Activated CD4-positive, alpha-beta T cell treated with anti-CD3 and anti-CD28 coated beads, Interleukin-10, Interleukin-2, amounts not matched to agents 100 ng/mL and 50 ng/mL, durations not matched to agents 16 hours and 8 hours (primary cell): ENCODE measurements around the gene SPDYE3.
"Not testable (repeated sequence)": the region's sequence is repeated elsewhere in the genome, so short reads cannot be mapped to it uniquely, and the experiment has no call there.

Source experiments
- DNase-seq: peaks from one replicate; pipeline ENCODE4 v3.0.0-alpha.2; 2020

The SPDYE3 gene

DNA sequence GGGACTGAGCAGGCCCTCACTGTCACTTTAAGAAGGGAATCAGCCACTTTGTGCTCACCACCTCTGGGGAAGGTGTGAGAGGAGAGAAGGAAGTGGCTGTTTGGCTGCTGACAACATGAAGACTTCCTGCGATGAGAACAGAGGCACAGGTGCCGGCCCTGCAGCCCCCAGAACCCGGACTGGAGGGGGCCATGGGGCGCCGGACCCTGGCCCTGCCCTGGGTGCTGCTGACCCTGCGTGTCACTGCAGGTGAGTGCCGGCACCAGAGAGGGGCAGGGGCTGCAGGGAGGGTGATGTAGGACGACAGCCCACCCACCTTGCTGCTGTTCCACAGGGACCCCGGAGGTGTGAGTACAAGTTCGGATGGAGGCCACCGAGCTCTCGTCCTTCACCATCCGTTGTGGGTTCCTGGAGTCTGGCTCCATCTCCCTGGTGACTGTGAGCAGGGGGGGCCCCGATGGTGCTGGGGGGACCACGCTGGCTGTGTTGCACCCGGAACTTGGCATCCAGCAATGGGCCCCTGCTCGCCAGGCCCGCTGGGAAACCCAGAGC lies 44.8 kb downstream of the SPDYE3 start:
- DNase-seq: not testable (repeated sequence)

DNA sequence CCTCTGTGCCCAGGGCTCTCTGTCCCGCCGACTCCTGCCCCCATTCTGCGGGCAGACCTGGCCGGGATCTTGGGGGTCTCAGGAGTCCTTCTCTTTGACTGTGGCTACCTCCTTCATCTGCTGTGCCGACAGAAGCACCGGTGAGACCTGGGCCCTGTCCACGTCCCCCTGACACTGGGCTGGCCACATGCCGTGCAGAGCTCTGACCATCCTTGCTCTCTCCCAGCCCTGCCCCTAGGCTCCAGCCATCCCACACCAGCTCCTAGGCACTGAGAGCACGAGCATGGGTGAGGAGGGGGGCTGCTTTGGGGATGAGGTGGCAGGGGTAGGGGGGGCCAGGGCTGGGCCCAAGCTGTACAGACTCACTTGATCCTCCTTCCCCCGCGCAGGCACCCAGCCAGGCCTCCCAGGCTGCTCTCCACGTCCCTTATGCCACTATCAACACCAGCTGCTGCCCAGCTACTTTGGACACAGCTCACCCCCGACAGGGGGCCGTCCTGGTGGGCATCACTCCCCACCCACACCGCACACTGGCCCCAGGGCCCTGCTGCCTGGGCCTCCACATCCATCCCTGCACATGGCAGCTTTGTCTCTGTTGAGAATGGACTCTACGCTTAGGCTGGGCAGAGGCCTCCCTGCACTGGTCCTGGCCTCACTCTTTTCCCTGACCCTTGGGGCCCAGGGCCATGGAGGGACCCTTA lies 45.6 kb downstream of the SPDYE3 start:
- no peak for DNase-seq

DNA sequence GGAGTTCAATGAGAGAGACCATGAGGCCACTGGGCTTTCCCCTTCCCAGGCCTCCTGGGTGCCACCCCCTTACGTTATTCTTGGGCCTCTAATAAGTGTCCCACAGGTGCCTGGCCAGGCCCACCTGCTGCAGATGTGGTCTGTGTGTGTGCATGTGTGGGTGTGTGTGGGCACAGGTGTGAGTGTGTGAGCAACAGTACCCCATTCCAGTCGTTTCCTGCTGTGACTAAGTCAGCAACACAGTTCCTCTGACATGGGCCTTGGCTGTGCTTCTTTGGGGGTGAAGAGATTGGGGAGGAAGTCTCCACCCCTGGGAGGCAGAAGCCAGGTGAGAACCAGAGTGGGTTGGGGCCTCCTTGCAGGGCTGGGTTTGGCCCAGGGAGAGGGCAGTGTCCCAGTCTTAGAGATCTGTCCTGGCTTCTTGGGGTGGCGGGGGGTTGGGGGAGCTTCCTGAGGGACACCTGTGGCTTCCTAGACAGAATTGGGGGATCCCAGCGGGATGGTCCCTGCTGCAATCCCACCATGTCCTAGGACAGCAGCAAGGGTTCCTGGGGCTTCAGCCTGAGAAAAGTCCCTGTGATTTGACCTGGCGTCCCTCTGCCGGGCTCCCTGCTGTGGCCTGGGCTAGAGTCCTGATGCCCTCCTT lies 46.3 kb downstream of the SPDYE3 start:
- peak; percentile 34 for DNase-seq

DNA sequence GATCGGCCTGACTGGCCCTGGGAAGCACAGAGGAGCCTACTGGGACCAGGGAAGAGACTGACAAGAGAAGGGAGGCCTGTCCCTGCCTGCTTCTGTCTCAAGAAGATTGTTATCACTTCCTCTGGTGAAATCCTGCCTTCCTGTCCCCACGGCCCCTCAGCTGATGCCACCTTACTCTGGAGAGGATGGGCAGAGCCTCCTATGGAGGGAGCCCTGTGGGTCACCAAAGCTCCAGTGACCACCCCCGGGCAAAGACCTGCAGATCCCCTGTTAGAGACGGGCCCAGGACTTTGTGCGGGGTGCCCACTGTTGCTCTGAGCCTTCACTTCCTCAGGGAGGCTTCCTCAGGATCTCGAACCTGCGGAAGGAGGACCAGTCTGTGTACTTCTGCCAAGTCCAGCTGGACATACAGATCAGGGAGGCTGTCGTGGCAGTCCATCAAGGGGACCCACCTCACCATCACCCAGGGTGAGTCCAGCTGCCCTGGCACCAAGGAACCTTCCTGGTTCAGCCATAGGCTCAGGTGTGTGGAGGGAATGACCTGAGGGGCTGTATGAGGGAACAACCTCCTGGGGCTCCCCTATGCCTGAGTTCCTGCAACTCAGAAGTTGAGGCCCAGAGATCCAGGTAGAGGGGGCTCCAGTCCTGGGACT lies 49.0 kb downstream of the SPDYE3 start:
- no peak for DNase-seq

DNA sequence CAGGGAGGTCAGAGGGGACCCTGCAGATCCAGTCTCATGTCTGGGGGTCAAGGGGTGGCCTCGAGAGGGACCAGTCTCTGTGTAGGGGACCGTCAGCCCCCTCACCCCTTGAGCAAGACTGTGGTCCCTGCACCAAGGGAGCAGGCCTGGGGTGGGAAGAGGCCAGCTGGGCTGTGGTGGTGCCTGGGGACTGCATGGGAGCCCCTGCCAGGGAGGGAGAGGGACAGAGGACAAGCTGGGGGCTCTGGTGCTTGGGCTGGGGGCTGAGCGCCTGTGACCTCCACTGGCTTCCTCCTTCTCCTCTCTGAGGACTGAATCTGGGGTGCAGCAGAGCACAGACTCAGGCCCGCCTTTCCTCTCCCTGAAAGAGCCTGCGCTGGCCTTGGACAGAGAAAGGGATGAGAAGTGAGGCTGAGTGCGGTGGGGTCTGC lies 49.6 kb downstream of the SPDYE3 start:
- DNase-seq: no peak

DNA sequence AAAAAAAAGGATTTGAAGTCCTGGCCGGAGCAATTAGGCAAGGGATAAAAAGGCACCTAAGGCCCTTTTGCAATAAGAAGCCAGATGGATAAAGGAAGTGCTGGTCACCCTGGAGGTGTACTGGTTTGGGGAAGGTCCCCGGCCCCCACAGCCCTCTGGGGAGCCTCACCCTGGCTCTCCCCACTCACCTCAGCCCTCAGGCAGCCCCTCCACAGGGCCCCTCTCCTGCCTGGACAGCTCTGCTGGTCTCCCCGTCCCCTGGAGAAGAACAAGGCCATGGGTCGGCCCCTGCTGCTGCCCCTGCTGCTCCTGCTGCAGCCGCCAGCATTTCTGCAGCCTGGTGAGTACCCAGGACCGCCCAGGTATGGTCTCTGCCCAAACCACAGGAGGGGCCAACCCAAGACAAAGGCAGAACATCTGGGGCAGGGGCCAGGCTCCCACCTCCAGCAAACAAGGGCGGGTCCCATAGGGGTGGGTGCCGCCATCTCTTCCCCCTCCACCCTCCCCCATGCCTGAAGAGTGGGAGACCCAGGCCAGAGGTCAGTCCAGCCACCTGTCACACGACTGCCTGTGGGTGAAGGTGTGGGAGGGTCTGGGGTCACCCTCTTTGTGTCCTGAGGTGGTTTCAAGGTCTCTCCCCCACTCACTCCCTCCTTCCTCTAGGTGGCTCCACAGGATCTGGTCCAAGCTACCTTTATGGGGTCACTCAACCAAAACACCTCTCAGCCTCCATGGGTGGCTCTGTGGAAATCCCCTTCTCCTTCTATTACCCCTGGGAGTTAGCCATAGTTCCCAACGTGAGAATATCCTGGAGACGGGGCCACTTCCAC lies 50.7 kb downstream of the SPDYE3 start, which contains the start of gene PILRB:
Gene PILRB, plus strand, starts transcription at position 91 of the 830 bp plus-strand sequence. Its CDS starts 186 bp downstream, at position 277.
- DNase-seq: no peak

DNA sequence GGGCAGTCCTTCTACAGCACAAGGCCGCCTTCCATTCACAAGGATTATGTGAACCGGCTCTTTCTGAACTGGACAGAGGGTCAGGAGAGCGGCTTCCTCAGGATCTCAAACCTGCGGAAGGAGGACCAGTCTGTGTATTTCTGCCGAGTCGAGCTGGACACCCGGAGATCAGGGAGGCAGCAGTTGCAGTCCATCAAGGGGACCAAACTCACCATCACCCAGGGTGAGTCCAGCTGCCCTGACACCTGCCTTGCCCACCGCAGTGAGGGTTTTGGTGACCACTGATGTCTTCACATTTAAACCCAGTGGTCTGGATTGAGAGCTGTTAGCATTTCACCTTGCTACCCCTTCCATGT lies 51.3 kb downstream of the SPDYE3 start:
- DNase-seq: no peak

DNA sequence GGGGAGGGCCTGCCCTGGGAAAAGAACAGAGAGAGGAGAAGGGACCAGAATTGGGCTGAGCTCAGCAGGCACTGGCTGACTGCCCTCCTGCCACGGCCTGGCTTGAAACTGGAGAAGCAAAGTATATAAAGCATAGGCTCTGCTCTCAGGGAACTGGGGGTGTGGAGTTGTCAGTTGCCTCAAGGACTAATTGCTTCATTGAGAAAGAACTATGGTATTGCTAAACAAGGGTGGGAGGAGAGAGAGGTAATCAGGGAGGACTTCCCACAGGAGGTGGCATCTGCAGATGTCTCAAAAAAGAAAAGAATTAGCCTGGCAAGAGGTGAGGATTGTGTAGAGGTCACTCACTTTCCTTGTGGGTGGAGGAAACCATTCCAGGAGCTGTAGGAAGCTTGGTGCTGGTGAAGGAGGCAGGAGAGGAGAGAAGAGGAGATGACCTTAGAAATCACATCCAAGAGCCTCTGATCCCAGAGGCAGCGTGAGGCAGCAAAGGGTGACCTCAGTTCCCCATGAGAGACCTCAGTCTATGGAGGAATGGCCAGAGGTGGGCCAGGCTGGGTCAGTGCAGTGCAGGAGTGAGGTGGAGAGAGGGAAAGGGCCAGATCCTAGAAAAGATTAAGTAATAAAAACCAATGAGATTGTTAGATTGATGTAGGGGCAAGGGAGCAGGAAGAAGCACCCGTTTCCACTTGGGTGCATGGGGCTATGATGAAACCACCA lies 52.8 kb downstream of the SPDYE3 start:
- no peak for DNase-seq

DNA sequence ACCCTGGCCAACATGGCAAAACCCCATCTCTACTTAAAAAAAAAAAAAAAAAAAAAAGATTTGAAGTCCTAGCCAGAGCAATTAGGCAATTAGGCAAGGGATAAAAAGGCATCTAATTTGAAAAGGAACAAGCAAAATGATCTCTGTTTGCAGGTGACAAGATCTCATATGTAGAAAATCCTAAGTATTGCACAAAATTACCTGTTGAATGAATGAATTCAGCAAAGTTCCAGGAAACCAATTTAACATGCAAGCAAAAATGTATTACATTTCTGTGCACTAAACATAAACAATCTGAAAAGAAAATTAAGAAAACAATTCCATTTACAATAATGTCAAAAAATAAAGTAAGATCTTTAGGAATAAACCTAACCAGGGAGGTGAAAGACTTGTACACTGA lies 55.6 kb downstream of the SPDYE3 start:
- DNase-seq: no peak

DNA sequence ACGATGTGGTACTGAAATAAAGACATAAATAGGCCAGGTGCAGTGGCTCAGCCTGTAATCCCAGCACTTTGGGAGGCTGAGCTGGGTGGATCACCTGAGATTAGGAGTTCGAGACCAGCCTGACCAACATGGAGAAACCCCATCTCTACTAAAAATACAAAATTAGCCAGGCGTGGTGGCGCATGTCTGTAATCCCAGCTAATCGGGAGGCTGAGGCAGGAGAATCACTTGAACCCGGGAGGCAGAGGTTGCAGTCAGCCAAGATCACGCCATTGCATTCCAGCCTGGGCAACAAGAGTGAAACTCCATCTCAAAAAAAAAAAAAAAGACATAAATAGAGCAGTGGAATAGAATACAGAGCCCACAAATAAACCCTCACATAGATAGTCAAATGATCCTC lies 56.3 kb downstream of the SPDYE3 start:
- not testable (repeated sequence) for DNase-seq

DNA sequence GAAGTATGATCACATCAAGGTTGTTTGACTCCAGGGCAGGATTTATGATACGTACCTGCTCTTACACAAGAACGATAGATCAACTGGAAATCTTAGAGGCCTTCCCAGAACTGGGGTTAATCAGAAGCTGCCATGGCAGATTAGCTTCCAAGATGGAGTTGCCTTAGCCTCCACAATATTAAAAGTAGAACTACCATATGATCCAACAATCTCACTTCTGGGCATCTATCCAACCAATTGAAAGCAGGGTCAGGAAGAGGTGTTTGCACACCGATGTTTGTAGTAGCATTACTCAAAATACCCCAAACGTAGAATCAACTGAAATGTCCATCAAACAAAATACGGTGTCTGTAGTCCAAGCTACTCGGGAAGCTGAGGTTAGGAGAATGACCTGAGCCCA lies 57.0 kb downstream of the SPDYE3 start:
- no peak for DNase-seq

DNA sequence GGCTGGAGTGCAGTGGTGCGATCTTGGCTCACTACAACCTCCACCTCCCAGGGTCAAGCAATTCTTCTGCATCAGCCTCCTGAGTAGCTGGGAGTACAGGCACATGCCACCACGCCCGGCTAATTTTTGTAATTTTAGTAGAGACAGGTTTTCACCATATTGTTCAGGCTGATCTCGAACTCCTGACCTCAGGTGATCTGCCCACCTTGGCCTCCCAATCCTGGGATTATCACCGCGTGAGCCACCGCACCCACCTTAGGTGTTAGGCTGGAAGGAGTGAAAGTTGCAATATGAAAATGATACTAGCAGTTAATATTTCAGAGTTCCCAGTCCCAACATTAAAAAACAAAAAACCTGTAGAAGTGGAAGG lies 58.5 kb downstream of the SPDYE3 start:
- DNase-seq: not testable (repeated sequence)

DNA sequence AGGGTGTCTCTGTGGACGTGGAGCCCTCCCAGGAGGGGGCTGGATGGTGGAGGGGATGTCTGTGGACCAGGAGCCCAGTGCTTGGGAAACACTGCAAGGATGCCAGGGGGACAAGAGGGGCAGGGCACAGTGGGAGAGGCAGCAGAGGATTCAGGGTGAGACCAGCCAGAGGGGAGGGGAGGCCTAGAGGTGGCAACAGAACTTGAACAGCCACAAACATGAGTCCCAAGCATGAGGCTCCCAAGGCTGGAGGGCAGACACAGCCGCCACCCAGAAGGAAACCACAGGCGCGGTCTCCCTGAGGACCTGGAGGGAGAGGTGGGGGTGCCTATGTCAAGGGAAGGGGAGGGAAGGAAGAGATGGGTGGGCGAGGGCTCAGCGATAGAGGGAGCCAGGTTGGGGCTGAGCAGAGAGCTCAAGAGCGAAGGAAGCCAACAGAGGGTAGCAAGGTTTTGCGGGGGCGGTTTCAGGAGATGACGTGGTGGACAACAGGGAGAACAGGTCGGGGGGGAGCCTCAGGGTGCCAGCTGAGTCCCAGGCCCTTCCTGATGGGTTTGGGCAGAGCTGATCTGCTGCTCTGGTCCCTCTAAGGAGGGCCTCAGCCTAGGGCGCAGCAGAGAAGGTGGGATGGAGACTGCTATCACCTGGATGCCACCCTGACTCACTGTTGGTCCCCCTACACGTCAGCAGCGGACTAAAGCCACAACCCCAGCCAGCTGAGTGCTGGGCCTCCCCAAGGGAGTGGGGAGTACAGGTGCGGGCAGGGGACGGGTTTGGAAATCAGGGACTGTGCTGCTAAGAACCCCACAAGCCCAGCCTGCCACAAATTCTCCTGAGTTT lies 59.1 kb downstream of the SPDYE3 start:
- peak; percentile 19 for DNase-seq

DNA sequence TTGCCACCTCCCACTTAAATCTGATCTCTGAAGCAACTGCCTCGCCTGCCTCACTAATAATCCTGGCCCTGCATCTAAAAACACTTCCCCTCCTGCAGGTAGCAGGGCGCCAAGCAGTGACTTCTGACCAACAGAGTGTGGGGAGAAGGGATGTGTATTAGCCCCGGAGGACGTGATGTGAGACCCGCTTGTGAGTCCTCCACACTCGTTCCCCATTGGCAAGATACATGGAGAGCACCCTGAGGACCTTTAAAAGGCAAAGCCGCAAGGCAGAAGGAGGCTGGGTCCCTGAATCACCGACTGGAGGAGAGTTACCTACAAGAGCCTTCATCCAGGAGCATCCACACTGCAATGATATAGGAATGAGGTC lies 59.7 kb downstream of the SPDYE3 start:
- DNase-seq: no peak

DNA sequence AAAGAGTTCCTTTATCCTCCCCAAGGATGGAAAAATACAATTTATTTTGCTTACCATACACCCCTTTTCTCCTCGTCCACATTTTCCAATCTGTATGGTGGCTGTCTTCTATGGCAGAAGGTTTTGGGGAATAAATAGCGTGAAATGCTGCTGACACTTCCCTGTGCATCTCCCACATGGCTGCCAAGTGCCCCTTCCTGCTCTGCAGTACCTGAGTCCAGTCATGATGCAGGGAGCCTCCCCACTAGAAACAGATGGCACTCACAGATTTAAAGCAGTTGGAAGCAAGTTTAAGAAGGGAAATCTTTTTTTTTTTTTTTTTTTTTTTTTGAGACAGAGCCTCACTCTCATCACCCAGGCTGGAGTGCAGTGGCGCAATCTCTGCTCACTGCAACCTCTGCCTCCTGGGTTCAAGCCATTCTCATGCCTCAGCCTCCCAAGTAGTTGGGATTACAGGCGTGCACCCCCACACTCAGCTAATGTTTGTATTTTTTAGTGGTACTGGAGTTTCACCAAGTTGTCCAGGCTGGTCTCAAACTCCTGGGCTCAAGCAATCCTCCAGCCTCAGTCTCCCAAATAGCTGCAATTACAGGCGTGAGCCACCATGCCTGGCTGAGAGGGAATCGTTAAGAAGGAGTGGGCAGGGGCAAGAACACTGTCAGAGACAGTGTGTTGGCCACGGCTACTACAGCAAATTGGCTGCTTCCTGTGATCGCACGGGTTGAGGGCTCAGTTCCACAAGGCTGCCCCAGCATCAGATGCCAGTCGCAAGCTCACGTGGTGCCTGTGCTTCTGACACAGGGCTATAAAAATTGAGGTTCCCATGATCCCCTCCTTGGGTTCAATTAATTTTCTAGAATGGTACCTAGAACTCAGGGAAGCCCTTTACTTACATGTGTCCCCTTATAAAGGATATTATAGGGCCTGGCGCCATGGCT lies 60.4 kb downstream of the SPDYE3 start:
- DNase-seq: no peak

DNA sequence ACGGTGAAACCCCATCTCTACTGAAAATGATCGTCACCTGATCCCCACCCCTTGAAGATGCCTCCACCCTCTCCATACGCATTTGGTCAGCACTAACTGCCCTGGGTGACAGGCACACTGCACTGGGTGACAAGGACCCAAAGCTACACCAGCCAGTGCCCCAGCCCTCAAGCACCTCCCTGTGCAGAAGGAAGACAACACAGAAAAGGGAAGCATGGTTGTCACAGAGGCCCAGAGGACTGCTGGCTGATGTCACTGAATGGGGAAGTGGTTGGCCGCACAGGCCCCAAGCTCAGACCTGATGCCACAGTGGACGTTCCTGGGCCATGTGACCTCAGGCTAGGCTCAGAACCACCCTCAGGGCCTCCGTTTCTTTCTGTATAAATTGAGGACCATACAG lies 61.6 kb downstream of the SPDYE3 start:
- no peak for DNase-seq

DNA sequence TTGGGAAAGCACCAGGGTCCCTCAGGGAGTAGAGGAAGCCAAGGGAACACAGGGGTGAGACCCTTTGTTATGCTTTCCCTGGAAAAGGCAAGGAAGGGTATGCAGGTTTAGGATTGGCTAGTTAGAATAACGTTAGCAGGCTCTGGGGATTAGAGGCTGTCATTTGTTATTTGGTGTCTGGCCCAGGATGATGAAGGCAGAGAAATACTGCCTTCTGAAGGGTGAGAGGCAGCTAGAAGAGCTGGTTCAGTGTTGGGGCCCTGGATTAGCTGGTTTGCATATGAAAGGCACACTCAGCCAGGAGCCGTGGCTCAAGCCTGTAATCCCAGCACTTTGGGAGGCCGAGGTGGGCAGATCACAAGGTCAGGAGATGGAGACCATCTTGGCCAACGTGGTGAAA lies 62.8 kb downstream of the SPDYE3 start:
- no peak for DNase-seq

DNA sequence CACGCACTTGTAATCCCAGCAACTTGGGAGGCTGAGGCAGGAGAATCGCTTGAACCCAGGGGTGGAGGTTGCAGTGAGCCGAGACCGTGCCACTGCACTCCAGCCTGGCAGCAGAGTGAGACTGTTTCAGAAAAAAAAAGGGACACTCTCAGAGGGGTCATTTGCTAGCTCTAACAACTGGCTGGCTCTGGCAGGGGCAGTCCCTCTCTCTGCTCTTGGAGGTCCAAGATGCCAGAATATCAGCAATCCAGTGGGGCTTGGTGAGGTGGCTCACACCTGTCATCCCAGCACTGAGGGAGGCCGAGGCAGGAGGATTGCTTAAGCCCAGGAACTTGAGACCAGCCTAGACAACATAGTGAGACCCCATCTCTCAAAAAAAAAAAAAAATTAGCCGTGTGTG lies 63.2 kb downstream of the SPDYE3 start:
- no peak for DNase-seq

DNA sequence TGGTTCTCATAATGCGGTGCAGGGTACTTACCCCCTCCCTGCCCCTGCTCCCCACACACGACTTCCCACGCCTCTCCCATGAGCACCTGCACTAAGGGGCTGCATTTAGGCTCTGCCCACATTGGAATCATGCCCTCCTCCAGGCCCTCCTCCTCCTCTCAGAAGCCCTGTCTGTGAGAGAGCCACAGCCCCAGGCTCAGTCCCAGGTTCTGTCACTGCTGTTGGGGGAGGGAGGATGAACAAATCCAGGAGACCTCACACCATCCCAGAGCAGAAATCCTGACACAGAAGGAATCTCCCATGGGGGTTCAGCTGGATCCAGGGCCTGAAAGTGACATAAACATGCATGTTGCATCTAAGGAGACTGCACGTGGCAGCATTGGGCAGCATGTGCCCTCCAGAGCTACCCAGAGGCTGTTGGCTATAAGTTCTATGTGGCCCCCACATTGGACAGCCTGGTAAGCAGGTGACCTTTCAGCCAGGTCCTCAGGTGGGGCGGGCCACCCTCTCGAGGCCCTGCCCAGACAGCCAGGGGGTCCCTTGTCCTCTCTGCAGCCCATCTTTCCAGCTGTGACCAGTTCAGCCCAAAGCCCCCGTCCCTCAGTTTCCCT lies 64.2 kb downstream of the SPDYE3 start:
- no peak for DNase-seq
